ENCODE measurements around the gene FSTL4.

FSTL4 gene

DNA sequence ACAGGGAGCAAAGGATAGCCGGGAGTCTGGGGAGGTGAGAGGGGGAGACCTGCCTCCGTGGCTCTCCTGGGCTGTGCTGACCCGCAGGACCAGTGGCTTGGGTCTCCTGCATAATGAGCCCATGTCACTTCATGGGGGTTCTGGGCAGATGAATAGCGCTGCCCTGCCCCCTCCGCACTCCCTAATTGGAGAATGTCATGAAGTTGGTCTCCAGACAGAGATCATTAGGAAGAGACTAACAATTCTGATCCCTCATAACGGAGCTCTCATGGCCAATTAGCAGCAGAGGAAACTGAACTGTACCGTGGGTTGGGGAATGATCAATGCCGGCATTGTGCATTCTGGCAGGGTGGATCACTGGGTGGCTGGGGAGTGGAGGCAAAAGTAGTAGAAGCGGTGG is 186.1 kb downstream of the FSTL4 start:
- no peaks in the 10 kb centered on the region for H3K36me3 ChIP-seq (ENCODE audit: control insufficient read depth in 2 of 2, insufficient read depth in 2 of 2, low read length in 2 of 2)
- no peak overlapping the region for H3K4me3 ChIP-seq (ENCODE audit: low read length in 2 of 2)
- no peak overlapping the region for H3K9ac ChIP-seq (ENCODE audit: low read depth in 1 of 2, low read length in 2 of 2)
- H3K4me1 ChIP-seq (ENCODE audit: control insufficient read depth in 2 of 2, insufficient read depth in 2 of 2, low read length in 2 of 2), result peaks cover 0 to 3% of the 10 kb centered on the region in 2 donors
- H3K9me3 ChIP-seq (ENCODE audit: control insufficient read depth in 2 of 2, low read length in 2 of 2), result no peaks in the 10 kb centered on the region
- H3K27me3 ChIP-seq (ENCODE audit: control insufficient read depth in 2 of 2, insufficient read depth in 2 of 2, low read length in 2 of 2), result no peaks in the 10 kb centered on the region
- H3K27ac ChIP-seq (ENCODE audit: low read depth in 2 of 2, low read length in 2 of 2), result no peak overlapping the region

DNA sequence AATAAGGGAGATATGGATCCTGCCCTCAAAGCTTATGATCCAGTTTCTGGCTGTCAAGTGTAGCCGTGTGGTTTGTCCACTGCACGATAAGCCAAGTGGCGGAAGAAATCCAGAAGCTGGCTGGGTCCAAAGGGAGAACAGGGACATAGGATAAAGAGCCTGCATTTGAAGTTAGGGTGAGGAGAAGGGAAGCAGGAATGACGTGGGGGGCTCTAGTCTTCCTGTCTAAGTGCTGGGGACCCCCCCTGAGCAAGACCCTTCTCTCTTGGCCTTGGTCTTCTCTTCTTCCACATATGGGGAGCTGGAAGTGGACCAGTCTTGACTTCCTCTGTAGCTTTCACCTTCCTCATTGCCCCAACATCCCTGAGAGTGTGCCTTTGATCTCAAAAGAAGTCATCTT is 186.6 kb downstream of the FSTL4 start:
- no peak overlapping the region for H3K4me3 ChIP-seq (ENCODE audit: low read length in 2 of 2)
- no peaks in the 10 kb centered on the region for H3K27me3 ChIP-seq (ENCODE audit: control insufficient read depth in 2 of 2, insufficient read depth in 2 of 2, low read length in 2 of 2)
- peaks cover 0 to 3% of the 10 kb centered on the region in 2 donors for H3K4me1 ChIP-seq (ENCODE audit: control insufficient read depth in 2 of 2, insufficient read depth in 2 of 2, low read length in 2 of 2)
- no peak overlapping the region for H3K9ac ChIP-seq (ENCODE audit: low read depth in 1 of 2, low read length in 2 of 2)
- no peaks in the 10 kb centered on the region for H3K36me3 ChIP-seq (ENCODE audit: control insufficient read depth in 2 of 2, insufficient read depth in 2 of 2, low read length in 2 of 2)
- no peak overlapping the region for H3K27ac ChIP-seq (ENCODE audit: low read depth in 2 of 2, low read length in 2 of 2)
- H3K9me3 ChIP-seq (ENCODE audit: control insufficient read depth in 2 of 2, low read length in 2 of 2), result no peaks in the 10 kb centered on the region

DNA sequence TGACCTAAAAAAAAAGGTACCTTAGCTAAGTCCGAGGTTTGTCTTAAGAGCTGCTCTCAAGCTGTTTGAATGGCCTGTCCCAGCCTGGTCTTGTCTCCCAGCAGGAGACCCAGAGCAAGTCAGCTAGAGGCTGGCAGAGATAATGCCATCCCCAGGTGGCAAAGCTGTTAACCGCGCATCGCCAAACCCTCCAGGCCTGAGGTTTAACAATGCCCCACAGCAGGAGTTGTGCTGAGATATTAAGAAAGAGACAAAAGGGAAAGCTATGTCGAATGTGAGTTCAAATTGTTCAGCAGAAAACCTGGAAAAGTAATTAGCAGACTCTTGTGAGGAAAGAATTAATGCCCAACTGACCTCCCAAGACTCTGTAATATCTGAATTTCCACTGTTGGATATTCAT is 187.1 kb downstream of the FSTL4 start:
- Histone ChIP-seq H3K9ac (ENCODE audit: low read depth in 1 of 2, low read length in 2 of 2) (no peak overlapping the region), H3K27ac (ENCODE audit: low read depth in 2 of 2, low read length in 2 of 2) (no peak overlapping the region), H3K27me3 (ENCODE audit: control insufficient read depth in 2 of 2, insufficient read depth in 2 of 2, low read length in 2 of 2) (no peaks in the 10 kb centered on the region), H3K36me3 (ENCODE audit: control insufficient read depth in 2 of 2, insufficient read depth in 2 of 2, low read length in 2 of 2) (no peaks in the 10 kb centered on the region), H3K9me3 (ENCODE audit: control insufficient read depth in 2 of 2, low read length in 2 of 2) (no peaks in the 10 kb centered on the region), H3K4me3 (ENCODE audit: low read length in 2 of 2) (no peak overlapping the region), H3K4me1 (ENCODE audit: control insufficient read depth in 2 of 2, insufficient read depth in 2 of 2, low read length in 2 of 2) (peaks cover 0 to 3% of the 10 kb centered on the region in 2 donors)

DNA sequence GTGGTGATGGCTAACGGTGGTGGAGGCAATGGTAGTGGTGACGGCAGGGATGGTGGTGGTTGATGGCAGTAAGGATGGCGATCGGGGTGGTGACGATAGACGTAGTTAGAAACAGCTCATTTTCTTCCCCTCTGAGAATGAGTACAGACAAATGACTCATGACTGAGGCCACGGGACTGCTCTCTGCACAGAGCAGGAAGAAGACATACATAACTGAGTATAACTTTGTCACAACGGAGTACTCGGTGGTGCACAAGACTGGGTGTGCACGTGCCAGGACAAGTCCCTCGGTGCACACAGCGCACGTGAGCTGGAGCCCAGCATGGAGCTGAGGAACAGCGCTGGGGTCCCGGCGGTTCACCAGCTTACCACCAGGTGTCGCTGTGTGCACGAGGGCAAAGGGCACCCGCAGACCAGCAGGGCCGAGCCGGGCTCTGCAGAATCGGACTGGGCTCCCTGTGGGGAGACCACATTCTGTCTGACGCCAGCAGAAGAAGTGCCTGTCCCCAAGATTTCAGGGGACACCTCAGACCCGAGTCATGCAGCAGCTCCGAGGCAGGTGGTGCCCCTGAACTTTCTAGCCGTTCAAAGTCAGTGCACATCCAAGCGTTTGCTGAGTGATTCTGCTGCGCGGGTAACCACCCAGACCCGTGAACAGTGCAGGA is 188.6 kb downstream of the FSTL4 start:
- no peaks in the 10 kb centered on the region for H3K9me3 ChIP-seq (ENCODE audit: control insufficient read depth in 2 of 2, low read length in 2 of 2)
- H3K4me3 ChIP-seq (ENCODE audit: low read length in 2 of 2), result no peak overlapping the region
- no peaks in the 10 kb centered on the region for H3K36me3 ChIP-seq (ENCODE audit: control insufficient read depth in 2 of 2, insufficient read depth in 2 of 2, low read length in 2 of 2)
- H3K4me1 ChIP-seq (ENCODE audit: control insufficient read depth in 2 of 2, insufficient read depth in 2 of 2, low read length in 2 of 2), result peaks cover 0 to 3% of the 10 kb centered on the region in 2 donors
- H3K27ac ChIP-seq (ENCODE audit: low read depth in 2 of 2, low read length in 2 of 2), result no peak overlapping the region
- no peak overlapping the region for H3K9ac ChIP-seq (ENCODE audit: low read depth in 1 of 2, low read length in 2 of 2)
- H3K27me3 ChIP-seq (ENCODE audit: control insufficient read depth in 2 of 2, insufficient read depth in 2 of 2, low read length in 2 of 2), result no peaks in the 10 kb centered on the region

DNA sequence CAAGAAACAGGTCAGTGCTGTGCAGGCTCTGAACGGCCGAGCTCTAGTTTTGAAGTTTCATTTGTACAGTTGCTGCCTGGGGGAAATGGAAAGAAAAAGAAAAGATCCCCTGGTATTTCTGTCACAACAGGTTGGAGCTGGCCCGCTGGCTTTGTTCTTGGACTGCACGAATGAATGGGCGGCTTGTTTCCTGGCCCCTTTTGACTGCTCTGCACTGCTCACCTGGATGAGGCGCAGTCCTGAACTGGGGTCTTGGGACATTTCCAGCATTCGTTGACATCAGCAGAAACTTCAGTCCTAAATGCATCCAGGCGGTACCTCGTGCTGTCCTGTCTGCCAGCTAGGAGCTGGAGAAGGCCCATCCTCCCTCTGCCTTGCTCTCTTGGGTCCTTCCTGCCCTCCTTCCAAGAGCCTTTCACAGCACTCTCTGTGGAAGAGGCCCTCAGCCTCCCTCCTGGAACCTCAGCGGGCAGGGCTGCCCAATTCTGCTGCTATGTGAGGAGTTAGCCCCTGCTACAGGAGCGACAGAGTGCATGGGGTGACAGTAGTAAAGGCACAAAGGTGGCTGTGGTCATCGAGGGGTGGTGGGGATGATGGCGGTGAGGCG is 189.2 kb downstream of the FSTL4 start:
- Histone ChIP-seq H3K9ac (ENCODE audit: low read depth in 1 of 2, low read length in 2 of 2) (no peak overlapping the region), H3K36me3 (ENCODE audit: control insufficient read depth in 2 of 2, insufficient read depth in 2 of 2, low read length in 2 of 2) (no peaks in the 10 kb centered on the region), H3K27ac (ENCODE audit: low read depth in 2 of 2, low read length in 2 of 2) (no peak overlapping the region), H3K9me3 (ENCODE audit: control insufficient read depth in 2 of 2, low read length in 2 of 2) (no peaks in the 10 kb centered on the region), H3K27me3 (ENCODE audit: control insufficient read depth in 2 of 2, insufficient read depth in 2 of 2, low read length in 2 of 2) (no peaks in the 10 kb centered on the region), H3K4me3 (ENCODE audit: low read length in 2 of 2) (no peak overlapping the region), H3K4me1 (ENCODE audit: control insufficient read depth in 2 of 2, insufficient read depth in 2 of 2, low read length in 2 of 2) (peaks cover 0 to 3% of the 10 kb centered on the region in 2 donors)

DNA sequence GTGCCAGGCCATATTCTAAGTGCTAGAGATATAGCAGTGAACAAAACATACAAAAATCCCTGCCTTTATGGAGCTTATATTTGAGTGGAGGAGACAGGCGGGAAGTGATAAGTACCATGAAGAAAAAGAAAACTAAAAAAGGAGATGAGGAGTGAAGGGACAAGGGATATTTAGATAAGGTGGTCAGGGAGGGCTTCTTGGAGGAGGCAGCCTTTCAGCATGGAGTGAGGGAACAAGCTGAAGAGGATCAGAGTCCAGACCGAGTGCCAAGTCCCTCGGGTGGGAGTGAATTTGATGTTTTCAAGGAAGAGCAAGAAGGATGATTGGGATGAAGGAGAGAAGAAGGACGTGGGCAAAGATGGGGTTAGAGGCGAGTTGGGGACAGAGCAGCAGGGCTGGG is 190.5 kb downstream of the FSTL4 start:
- no peak overlapping the region for H3K9ac ChIP-seq (ENCODE audit: low read depth in 1 of 2, low read length in 2 of 2)
- H3K27me3 ChIP-seq (ENCODE audit: control insufficient read depth in 2 of 2, insufficient read depth in 2 of 2, low read length in 2 of 2), result no peaks in the 10 kb centered on the region
- no peaks in the 10 kb centered on the region for H3K9me3 ChIP-seq (ENCODE audit: control insufficient read depth in 2 of 2, low read length in 2 of 2)
- H3K4me3 ChIP-seq (ENCODE audit: low read length in 2 of 2), result no peak overlapping the region
- H3K36me3 ChIP-seq (ENCODE audit: control insufficient read depth in 2 of 2, insufficient read depth in 2 of 2, low read length in 2 of 2), result no peaks in the 10 kb centered on the region
- peaks cover 0 to 3% of the 10 kb centered on the region in 2 donors for H3K4me1 ChIP-seq (ENCODE audit: control insufficient read depth in 2 of 2, insufficient read depth in 2 of 2, low read length in 2 of 2)
- H3K27ac ChIP-seq (ENCODE audit: low read depth in 2 of 2, low read length in 2 of 2), result no peak overlapping the region

DNA sequence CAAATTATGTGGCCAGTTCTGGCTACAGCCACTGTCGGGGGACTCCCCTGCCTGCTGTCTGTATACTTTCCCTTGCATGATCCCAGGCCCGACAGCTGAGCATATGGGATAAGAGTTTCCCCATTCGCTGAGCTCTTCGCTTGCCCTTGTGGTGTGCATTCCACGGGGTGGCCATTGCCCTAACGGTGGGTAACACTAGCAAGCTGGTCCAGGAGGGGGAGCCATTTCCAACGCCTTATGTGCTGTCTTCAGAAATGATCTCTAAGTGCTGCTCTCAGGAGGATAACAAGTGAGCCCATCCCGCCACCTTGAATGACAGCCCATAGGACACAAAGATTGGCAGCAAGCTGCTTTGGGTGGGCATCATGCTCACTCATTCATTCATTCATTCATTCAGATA is 190.9 kb downstream of the FSTL4 start:
- H3K27ac ChIP-seq (ENCODE audit: low read depth in 2 of 2, low read length in 2 of 2), result no peak overlapping the region
- no peak overlapping the region for H3K9ac ChIP-seq (ENCODE audit: low read depth in 1 of 2, low read length in 2 of 2)
- peaks cover 0 to 3% of the 10 kb centered on the region in 2 donors for H3K4me1 ChIP-seq (ENCODE audit: control insufficient read depth in 2 of 2, insufficient read depth in 2 of 2, low read length in 2 of 2)
- H3K9me3 ChIP-seq (ENCODE audit: control insufficient read depth in 2 of 2, low read length in 2 of 2), result no peaks in the 10 kb centered on the region
- no peak overlapping the region for H3K4me3 ChIP-seq (ENCODE audit: low read length in 2 of 2)
- H3K36me3 ChIP-seq (ENCODE audit: control insufficient read depth in 2 of 2, insufficient read depth in 2 of 2, low read length in 2 of 2), result no peaks in the 10 kb centered on the region
- H3K27me3 ChIP-seq (ENCODE audit: control insufficient read depth in 2 of 2, insufficient read depth in 2 of 2, low read length in 2 of 2), result no peaks in the 10 kb centered on the region

DNA sequence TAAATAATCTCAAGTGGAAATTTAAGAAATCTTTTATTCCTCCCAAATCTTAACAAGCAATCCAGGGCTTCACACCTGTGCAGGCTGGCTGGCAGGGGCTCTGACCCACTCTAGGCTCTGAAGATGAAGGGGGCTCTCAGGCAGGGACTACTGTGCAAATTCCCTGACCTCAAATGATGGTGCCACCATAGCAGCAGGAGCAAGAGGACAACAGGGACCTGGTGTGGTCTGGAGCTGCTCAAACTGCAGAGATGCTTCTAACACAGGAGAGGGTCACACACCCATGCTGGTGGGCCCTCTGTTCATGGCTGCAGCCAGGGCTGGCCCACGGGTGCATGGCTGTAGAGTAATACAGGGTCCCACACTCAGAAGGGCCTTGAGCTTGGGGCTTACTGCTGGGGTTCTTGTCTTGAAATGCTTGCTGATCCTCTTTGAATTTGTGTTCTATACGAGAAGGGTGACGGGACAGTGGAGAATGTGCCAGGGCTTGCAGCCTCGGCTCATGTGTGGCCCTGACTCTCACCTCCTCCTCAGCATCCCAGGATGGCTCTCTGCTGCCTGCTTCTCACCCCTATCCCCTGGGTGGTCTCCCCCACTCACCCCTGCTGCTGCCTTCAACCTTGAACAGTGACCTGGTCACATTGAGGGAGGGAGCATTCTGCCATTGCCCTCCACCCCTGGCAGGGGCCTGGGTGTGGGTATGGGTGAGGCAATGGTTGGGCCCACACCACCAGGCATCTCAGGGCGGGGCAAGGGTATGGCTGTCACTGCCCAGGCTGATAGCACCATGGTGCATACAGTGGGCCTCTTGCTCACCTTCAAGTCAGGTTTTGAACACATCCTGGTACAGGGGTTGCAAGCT is 191.7 kb downstream of the FSTL4 start:
- no peaks in the 10 kb centered on the region for H3K36me3 ChIP-seq (ENCODE audit: control insufficient read depth in 2 of 2, insufficient read depth in 2 of 2, low read length in 2 of 2)
- H3K4me1 ChIP-seq (ENCODE audit: control insufficient read depth in 2 of 2, insufficient read depth in 2 of 2, low read length in 2 of 2), result peaks cover 0 to 3% of the 10 kb centered on the region in 2 donors
- no peak overlapping the region for H3K27ac ChIP-seq (ENCODE audit: low read depth in 2 of 2, low read length in 2 of 2)
- H3K27me3 ChIP-seq (ENCODE audit: control insufficient read depth in 2 of 2, insufficient read depth in 2 of 2, low read length in 2 of 2), result no peaks in the 10 kb centered on the region
- no peaks in the 10 kb centered on the region for H3K9me3 ChIP-seq (ENCODE audit: control insufficient read depth in 2 of 2, low read length in 2 of 2)
- H3K4me3 ChIP-seq (ENCODE audit: low read length in 2 of 2), result no peak overlapping the region
- H3K9ac ChIP-seq (ENCODE audit: low read depth in 1 of 2, low read length in 2 of 2), result no peak overlapping the region

DNA sequence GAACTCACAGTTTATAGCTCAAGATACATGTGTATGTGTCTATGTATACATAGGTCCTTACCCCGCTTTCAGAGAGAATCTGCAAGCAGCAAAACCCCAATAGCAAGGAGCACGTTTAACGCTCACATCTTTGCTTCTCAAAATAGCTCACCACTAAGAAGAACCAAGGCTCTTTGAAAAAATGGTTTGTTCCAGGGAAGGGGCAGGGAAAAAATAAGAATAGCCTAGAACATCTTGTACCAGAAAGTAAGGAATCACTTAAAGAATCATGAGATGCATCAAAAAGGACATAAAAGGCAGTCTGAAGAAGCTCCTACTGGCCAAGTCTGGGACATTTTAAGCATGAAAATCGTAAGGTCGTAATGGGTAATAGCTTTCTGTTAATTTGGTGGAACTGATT is 196.4 kb downstream of the FSTL4 start:
- H3K36me3 ChIP-seq (ENCODE audit: control insufficient read depth in 2 of 2, insufficient read depth in 2 of 2, low read length in 2 of 2), result no peaks in the 10 kb centered on the region
- H3K27ac ChIP-seq (ENCODE audit: low read depth in 2 of 2, low read length in 2 of 2), result no peak overlapping the region
- H3K9ac ChIP-seq (ENCODE audit: low read depth in 1 of 2, low read length in 2 of 2), result no peak overlapping the region
- no peaks in the 10 kb centered on the region for H3K9me3 ChIP-seq (ENCODE audit: control insufficient read depth in 2 of 2, low read length in 2 of 2)
- no peak overlapping the region for H3K4me3 ChIP-seq (ENCODE audit: low read length in 2 of 2)
- no peaks in the 10 kb centered on the region for H3K27me3 ChIP-seq (ENCODE audit: control insufficient read depth in 2 of 2, insufficient read depth in 2 of 2, low read length in 2 of 2)
- H3K4me1 ChIP-seq (ENCODE audit: control insufficient read depth in 2 of 2, insufficient read depth in 2 of 2, low read length in 2 of 2), result no peaks in the 10 kb centered on the region

DNA sequence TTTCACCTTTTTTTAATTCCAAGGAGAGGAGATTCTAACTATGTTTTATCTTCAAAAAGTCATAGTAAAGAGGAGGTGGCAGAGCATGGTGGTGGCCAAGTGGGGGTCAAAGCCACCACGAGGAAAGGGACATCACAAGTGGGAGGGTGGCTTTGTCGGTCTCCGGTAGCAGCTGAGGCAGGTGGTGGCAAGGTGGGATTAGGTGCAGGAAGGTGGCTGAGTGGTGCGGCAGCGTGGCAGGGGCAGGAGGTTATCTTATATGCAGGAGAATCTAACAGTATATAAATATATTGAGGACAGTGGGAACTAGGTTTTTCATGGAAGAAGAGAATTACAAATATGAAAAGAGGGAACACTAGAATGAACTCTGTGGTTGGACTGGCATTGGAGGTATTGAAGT is 196.8 kb downstream of the FSTL4 start:
- Histone ChIP-seq H3K9ac (ENCODE audit: low read depth in 1 of 2, low read length in 2 of 2) (no peak overlapping the region), H3K4me1 (ENCODE audit: control insufficient read depth in 2 of 2, insufficient read depth in 2 of 2, low read length in 2 of 2) (no peaks in the 10 kb centered on the region), H3K27ac (ENCODE audit: low read depth in 2 of 2, low read length in 2 of 2) (no peak overlapping the region), H3K36me3 (ENCODE audit: control insufficient read depth in 2 of 2, insufficient read depth in 2 of 2, low read length in 2 of 2) (no peaks in the 10 kb centered on the region), H3K9me3 (ENCODE audit: control insufficient read depth in 2 of 2, low read length in 2 of 2) (no peaks in the 10 kb centered on the region), H3K4me3 (ENCODE audit: low read length in 2 of 2) (no peak overlapping the region), H3K27me3 (ENCODE audit: control insufficient read depth in 2 of 2, insufficient read depth in 2 of 2, low read length in 2 of 2) (no peaks in the 10 kb centered on the region)

Measured in mucosa of rectum (tissue), 2 donors.